Tibial artery (tissue), 4 donors: ENCODE results near the gene MRPL42.

Source experiments
- DNase-seq, 2 donors: peaks; one replicate each; pipeline ENCODE4 v3.0.0-alpha.2; 2019
- H3K27ac ChIP-seq, 2 donors: fragments of 200-600 bp; sonication (generic) in 1 of 2; 1 replicate in 1 of 2; 2 replicates in 1 of 2; pipeline ENCODE4 v1.5.1; 2018 to 2019; ENCODE audit warnings: mild to moderate bottlenecking in 1 of 2
- H3K27me3 ChIP-seq, 2 donors: fragments of 200-600 bp; sonication (generic) in 1 of 2; one replicate each; pipeline versions ENCODE4 v1.5.1 to v1.6.0; 2016 to 2019
- H3K36me3 ChIP-seq, 3 donors: fragments of 200-600 bp; sonication (generic) in 2 of 3; one replicate each; pipeline ENCODE4 v1.5.1; 2016 to 2019; ENCODE audit warnings: mild to moderate bottlenecking in 2 of 3
- H3K4me1 ChIP-seq, 4 donors: fragments of 200-600 bp; sonication (generic) in 2 of 4; 1 replicate in 3 of 4; 2 replicates in 1 of 4; pipeline ENCODE4 v1.5.1; 2016 to 2019
- H3K4me3 ChIP-seq, 2 donors: fragments of 200-600 bp; sonication (generic) in 1 of 2; 1 replicate in 1 of 2; 2 replicates in 1 of 2; pipeline ENCODE4 v1.5.1; 2018 to 2019; ENCODE audit warnings: mild to moderate bottlenecking in 2 of 2
- H3K9me3 ChIP-seq, 3 donors: fragments of 200-600 bp; sonication (generic) in 1 of 3; one replicate each; pipeline ENCODE4 v1.5.1; 2016 to 2019
- intact Hi-C: fragments of 100-400 bp; cut with DNase I; formaldehyde crosslinking; loops from one replicate; pipeline ENCODE4 v1.15.0; 2023; ENCODE audit warnings: low total_unique reads
- TF ChIP-seq, protein P1 (sequence below), 2 experiments: fragments of 200-600 bp in 1 of 2; fragments of 450-650 bp in 1 of 2; IDR thresholded peaks; one replicate each; pipeline ENCODE4 v1.5.1; 2017 to 2019; ENCODE audit warnings: antibody characterized with exemption in 2 of 2, mild to moderate bottlenecking in 1 of 2, moderate library complexity in 1 of 2

MRPL42 gene

DNA sequence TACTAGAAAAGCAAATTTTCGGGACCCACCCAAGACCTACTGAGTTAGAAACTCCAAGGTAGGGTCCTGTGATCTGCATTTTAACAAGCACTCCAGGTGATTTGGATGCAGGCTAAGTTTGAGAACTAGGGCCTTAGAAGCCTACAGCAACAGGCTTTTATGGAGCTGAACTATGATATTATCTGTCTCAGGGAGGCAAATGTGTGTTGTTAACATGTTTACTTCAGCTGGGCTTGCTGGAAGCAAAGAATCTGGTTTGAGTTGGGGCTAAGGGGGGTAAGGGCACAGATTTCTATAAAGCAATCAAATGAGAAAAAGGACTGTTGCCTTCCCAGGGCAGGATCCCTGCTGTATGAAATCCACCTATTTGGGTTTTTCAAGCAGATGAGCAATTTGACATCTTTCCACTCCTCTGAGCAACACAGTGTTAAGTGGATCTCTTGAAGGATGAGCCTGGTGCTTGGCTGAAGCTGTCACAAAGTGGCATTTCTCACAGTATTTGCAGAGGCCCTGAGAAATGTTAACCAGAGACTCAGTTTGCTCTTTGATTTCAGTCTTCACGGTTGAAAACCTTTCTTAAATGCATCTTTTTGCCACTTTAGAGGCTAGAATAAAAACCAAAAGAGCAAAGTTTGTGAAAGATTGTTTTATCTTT is 68.9 kb downstream of the MRPL42 start:
- Histone ChIP-seq H3K9me3 (no peaks in the 10 kb centered on the region), H3K27ac (no peak overlapping the region), H3K4me3 (no peak overlapping the region), H3K27me3 (no peaks in the 10 kb centered on the region), H3K36me3 (no peaks in the 10 kb centered on the region), H3K4me1 (peaks cover 0 to 23% (median 6%) of the 10 kb centered on the region in 4 donors)
- intact Hi-C loops = no loop called here
- DNase-seq = no peak
- TF ChIP-seq, protein P1, sequence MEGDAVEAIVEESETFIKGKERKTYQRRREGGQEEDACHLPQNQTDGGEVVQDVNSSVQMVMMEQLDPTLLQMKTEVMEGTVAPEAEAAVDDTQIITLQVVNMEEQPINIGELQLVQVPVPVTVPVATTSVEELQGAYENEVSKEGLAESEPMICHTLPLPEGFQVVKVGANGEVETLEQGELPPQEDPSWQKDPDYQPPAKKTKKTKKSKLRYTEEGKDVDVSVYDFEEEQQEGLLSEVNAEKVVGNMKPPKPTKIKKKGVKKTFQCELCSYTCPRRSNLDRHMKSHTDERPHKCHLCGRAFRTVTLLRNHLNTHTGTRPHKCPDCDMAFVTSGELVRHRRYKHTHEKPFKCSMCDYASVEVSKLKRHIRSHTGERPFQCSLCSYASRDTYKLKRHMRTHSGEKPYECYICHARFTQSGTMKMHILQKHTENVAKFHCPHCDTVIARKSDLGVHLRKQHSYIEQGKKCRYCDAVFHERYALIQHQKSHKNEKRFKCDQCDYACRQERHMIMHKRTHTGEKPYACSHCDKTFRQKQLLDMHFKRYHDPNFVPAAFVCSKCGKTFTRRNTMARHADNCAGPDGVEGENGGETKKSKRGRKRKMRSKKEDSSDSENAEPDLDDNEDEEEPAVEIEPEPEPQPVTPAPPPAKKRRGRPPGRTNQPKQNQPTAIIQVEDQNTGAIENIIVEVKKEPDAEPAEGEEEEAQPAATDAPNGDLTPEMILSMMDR (IDR thresholded peaks at IDR 0.05) = no peak

DNA sequence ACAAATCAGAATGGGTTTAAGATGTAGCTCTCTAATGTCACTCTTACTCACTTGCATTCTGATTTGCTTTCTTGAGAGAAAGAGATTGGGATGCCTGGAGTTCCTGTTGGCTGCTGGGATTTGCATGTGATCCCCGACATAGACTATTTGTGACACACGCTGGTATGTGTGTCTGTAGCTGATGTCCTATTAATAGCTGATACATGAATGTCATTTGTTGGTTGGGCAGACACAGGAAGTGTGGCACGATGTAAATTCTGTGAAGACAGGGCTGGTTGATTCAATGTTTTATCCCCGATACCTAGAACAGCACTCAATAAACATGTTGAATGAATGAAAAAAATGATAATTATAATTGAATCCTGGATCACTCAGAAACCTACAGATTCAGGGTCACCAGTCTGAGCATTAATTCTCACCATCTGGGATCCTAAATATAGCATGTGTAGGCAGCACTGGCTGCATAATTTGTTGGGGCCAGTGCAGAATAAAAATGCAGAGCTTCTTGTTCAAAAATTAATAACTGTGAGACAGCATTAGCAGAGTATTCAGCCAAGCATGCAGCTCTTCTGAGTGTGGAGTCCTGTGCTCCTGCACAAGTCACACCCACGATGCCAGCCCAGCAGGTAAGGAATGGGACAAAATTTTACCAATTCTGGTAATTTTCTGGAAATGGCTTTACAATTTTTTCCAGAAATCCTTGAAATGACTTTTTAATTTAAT is 69.6 kb downstream of the MRPL42 start:
- Histone ChIP-seq H3K9me3 (no peaks in the 10 kb centered on the region), H3K27ac (no peak overlapping the region), H3K27me3 (no peaks in the 10 kb centered on the region), H3K36me3 (no peaks in the 10 kb centered on the region), H3K4me3 (no peak overlapping the region), H3K4me1 (peaks cover 0 to 23% (median 6%) of the 10 kb centered on the region in 4 donors)
- TF ChIP-seq, protein P1 (IDR thresholded peaks at IDR 0.05) = no peak
- intact Hi-C loops = no loop called here
- no peak for DNase-seq

DNA sequence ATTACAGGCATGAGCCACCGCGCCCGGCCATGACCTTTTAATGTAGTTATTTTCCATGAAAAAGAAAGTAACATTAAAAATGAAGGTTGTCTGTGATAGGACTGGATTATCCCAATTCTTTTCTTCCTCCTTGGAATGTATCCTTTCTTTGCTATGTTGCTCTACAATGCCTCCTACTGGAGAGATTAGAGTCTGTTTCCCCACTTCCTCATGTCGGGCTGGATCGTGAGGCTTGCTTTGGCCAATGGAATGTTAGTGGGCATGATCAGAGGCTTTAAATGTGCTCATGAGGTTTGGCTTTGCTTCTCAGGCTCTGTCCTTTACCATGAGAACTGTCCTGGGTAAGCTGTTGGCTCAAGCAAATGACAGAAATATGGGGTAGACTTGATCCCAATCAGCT is 70.5 kb downstream of the MRPL42 start:
- peaks cover 0 to 23% (median 6%) of the 10 kb centered on the region in 4 donors for H3K4me1 ChIP-seq
- no peaks in the 10 kb centered on the region for H3K36me3 ChIP-seq
- H3K27me3 ChIP-seq = no peaks in the 10 kb centered on the region
- no peak for DNase-seq
- TF ChIP-seq, protein P1 (IDR thresholded peaks at IDR 0.05) = no peak
- no peaks in the 10 kb centered on the region for H3K9me3 ChIP-seq
- intact Hi-C loops = no loop called here
- no peak overlapping the region for H3K4me3 ChIP-seq
- no peak overlapping the region for H3K27ac ChIP-seq

DNA sequence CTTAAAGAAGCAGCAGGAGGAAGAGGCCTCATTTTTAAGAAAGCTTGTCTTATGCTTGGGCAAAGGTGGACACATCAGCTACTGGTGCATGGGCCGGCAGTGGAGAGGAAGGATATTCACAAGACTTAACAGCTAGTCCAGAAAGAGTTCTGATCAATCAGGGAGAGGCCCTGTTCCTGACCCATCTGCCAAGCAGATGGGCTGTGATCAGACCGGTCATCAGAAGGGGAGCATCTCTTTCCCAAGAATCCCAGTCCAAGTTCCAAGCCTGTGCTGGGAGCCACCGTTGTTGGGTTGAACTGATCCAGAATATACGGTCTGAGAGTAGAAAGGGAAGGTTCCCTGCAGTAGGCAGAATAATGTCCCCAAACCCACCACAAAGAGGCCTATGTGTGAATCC is 72.5 kb downstream of the MRPL42 start:
- DNase-seq = no peak
- no peaks in the 10 kb centered on the region for H3K36me3 ChIP-seq
- no peak overlapping the region for H3K27ac ChIP-seq
- intact Hi-C loops = no loop called here
- TF ChIP-seq, protein P1 (IDR thresholded peaks at IDR 0.05) = no peak
- H3K4me3 ChIP-seq = no peak overlapping the region
- no peaks in the 10 kb centered on the region for H3K27me3 ChIP-seq
- H3K4me1 ChIP-seq = peaks cover 0 to 23% (median 6%) of the 10 kb centered on the region in 4 donors
- H3K9me3 ChIP-seq = no peaks in the 10 kb centered on the region

DNA sequence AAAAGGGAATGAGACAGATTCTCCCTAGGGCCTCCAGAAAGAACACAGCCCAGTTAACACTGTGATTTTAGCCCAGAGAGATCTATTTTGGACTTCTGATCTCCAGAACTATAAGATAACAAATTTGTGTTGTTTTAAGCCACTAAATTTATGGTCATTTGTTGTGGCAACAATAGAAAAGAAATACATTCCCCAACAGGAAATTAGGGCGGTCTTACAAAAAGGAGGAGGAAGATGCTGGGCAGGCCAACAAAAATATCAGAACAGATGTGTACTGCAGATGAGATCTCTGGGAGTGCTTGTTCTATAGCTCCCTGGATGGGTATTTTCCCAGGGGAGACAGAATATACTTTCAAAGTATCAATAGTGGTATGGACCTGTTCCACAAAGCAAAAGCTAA is 73.2 kb downstream of the MRPL42 start:
- no peak for DNase-seq
- H3K27me3 ChIP-seq = no peaks in the 10 kb centered on the region
- H3K4me1 ChIP-seq = peaks cover 0 to 23% (median 6%) of the 10 kb centered on the region in 4 donors
- H3K4me3 ChIP-seq = no peak overlapping the region
- intact Hi-C loops = no loop called here
- no peak overlapping the region for H3K27ac ChIP-seq
- no peaks in the 10 kb centered on the region for H3K9me3 ChIP-seq
- TF ChIP-seq, protein P1 (IDR thresholded peaks at IDR 0.05) = no peak
- no peaks in the 10 kb centered on the region for H3K36me3 ChIP-seq
